HepG2 (cell line): ENCODE measurements around the gene TTLL10. TPM values are rescaled to one million over a fixed set of nuclear protein-coding genes. Genes with fewer than 3 reads are reported as not detected.

Experiments used
- AFF4 ChIP-seq: sonication (generic); formaldehyde crosslinking; IDR thresholded peaks from 2 replicates; pipeline ENCODE4 v1.4.0; 2020; ENCODE audit warnings: missing genetic modification reagents
- ARID5B ChIP-seq: IDR thresholded peaks from 2 replicates; pipeline ENCODE4 v1.4.0; 2020; ENCODE audit warnings: mild to moderate bottlenecking, missing genetic modification reagents
- ATAD3A ChIP-seq: sonication (generic); formaldehyde crosslinking; IDR thresholded peaks from 2 replicates; pipeline ENCODE4 v1.4.0; 2020; ENCODE audit warnings: missing genetic modification reagents
- CTCF ChIP-seq: sonication (generic); formaldehyde crosslinking; IDR thresholded peaks from 2 replicates; pipeline ENCODE4 v1.5.0; 2020; ENCODE audit warnings: mild to moderate bottlenecking, missing genetic modification reagents, moderate library complexity
- ELF3 ChIP-seq: IDR thresholded peaks from 2 replicates; pipeline ENCODE4 v1.6.1; 2016; ENCODE audit warnings: missing genetic modification reagents, missing compliant biosample characterization
- HES4 ChIP-seq: sonication (generic); formaldehyde crosslinking; IDR thresholded peaks from 2 replicates; pipeline ENCODE4 v1.9.0; 2021; ENCODE audit warnings: mild to moderate bottlenecking, missing genetic modification reagents, borderline replicate concordance
- KDM2A ChIP-seq: sonication (generic); formaldehyde crosslinking; IDR thresholded peaks from 2 replicates; pipeline ENCODE4 v1.4.0; 2020; ENCODE audit warnings: low read depth, missing genetic modification reagents, borderline replicate concordance
- KLF11 ChIP-seq: IDR thresholded peaks from 2 replicates; pipeline ENCODE4 v1.6.1; 2016; ENCODE audit warnings: missing compliant biosample characterization
- KLF16 ChIP-seq, 2 experiments: sonication (generic) in 1 of 2; formaldehyde crosslinking in 1 of 2; IDR thresholded peaks; 2 replicates each; pipeline versions ENCODE4 v1.6.1 to v1.8.0; 2016 to 2023; ENCODE audit warnings: missing genetic modification reagents in 2 of 2, missing compliant biosample characterization in 1 of 2
- NFYC ChIP-seq: IDR thresholded peaks from 2 replicates; pipeline ENCODE4 v1.6.1; 2016; ENCODE audit warnings: missing genetic modification reagents, missing compliant biosample characterization
- RBFOX2 ChIP-seq: fragments of 200-400 bp; formaldehyde crosslinking; IDR thresholded peaks from 2 replicates; pipeline ENCODE4 v1.6.1; 2017; ENCODE audit warnings: low read depth, mild to moderate bottlenecking, low read length
- SP1 ChIP-seq, 2 experiments: fragments of 450-650 bp in 1 of 2; sonication (generic) in 1 of 2; formaldehyde crosslinking in 1 of 2; IDR thresholded peaks; 2 replicates each; pipeline versions ENCODE4 v1.4.0 to v1.6.1; 2016 to 2020; ENCODE audit warnings: missing genetic modification reagents in 1 of 2
- ZBTB10 ChIP-seq: sonication (generic); formaldehyde crosslinking; IDR thresholded peaks from 2 replicates; pipeline ENCODE4 v1.4.0; 2020; ENCODE audit warnings: missing genetic modification reagents, borderline replicate concordance
- ZFX ChIP-seq: sonication (generic); formaldehyde crosslinking; IDR thresholded peaks from 2 replicates; pipeline ENCODE4 v1.4.0; 2020; ENCODE audit warnings: mild to moderate bottlenecking, low read depth, missing genetic modification reagents, moderate library complexity
- ZNF335 ChIP-seq: sonication (generic); formaldehyde crosslinking; IDR thresholded peaks from 2 replicates; pipeline ENCODE4 v1.4.0; 2020; ENCODE audit warnings: missing genetic modification reagents
- polyA plus RNA-seq, 8 experiments: library from polyadenylated mRNA; depleted of rRNA in 3 of 8; stranded (reverse) in 7 of 8; unstranded in 1 of 8; fragments of >200 nt; fragmentation: Illumina TruSeq in 4 of 8; extraction: Trizol in 4 of 8; gene quantifications; 2 replicates each; pipeline versions ENCODE4 v1.2.1 to v1.2.3, GENCODE V29; 2011 to 2016; ENCODE audit warnings: low read depth in 4 of 8, missing spikeins in 1 of 8, mixed read lengths in 1 of 8; ENCODE audit not compliant: insufficient read depth in 1 of 8
- total RNA-seq, 5 experiments: library from RNA; depleted of rRNA; stranded (reverse); fragments of >200 nt; fragmentation: Illumina TruSeq; extraction: Trizol; gene quantifications; 2 replicates each; pipeline ENCODE4 v1.2.3, GENCODE V29; 2016; ENCODE audit warnings: low read depth in 1 of 5

The TTLL10 gene
- total and polyA plus RNA-seq, 2 of the 13 experiments (the other 11 are each of a cell fraction or from before 2014, with no cell fraction given), result not detected

DNA sequence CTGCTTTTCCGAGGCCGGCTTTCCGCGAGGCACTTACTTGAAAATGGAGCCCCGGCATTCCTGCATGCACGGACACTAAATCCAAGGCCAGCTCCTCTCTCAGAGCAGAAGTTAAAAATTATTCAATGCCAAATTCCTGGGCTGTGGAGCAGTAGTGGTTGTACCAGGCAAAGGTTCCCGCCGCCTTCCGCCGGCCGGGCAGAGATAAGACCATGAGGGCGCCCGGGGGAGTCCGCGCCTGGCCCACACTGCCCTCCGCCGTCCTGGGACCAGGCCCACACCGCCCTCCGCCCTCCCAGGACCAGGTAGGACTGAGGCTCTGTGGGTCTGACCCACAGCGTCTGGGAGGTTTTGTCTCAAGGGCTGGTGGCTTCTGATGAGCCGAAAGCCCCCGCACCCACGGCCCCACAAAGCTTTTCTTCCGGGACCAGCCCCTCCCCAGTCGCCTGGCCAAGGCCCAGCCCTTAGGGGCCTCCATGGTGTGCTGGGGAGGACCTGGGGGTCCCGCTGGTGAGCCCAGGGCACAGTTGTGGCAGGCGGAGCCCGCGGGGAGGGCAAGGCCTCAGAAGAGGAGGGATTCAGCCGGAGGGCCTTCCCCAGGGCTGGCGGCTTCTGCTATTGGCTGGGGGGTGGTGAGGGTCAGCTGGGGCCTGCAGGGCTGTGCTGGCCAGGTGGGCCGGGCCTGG is 45.1 kb upstream of the TTLL10 start (continued):
- peak; percentile 30; the same call in 1 of the 2 replicates for TF ChIP-seq ARID5B
- TF ChIP-seq NFYC (CRISPR knock-in tag), result peak; percentile 27; the same call in 1 of the 2 replicates
- 0 out of 2 replicates have a peak, but pooled peaks have one; percentile 28 for TF ChIP-seq AFF4 (CRISPR knock-in tag)
- TF ChIP-seq ZFX (CRISPR knock-in tag), result peak; percentile 86
- peak; percentile 58; the same call in 1 of the 2 replicates for TF ChIP-seq HES4 (CRISPR knock-in tag)
- TF ChIP-seq KDM2A (CRISPR knock-in tag), result peak; percentile 83
- TF ChIP-seq RBFOX2, result peak; percentile 66
- TF ChIP-seq ZNF335 (CRISPR knock-in tag), result peak; percentile 65; the same call in 1 of the 2 replicates
- peak; percentile 17; the same call in 1 of the 2 replicates for TF ChIP-seq ELF3 (CRISPR knock-in tag)
- peak; percentile 44; the same call in 1 of the 2 replicates for TF ChIP-seq KLF11 (CRISPR knock-in tag)
- TF ChIP-seq CTCF (CRISPR knock-in tag), result peak; percentile 21; the same call in 1 of the 2 replicates
- 0 out of 2 replicates have a peak, but pooled peaks have one; percentile 25 for TF ChIP-seq ZBTB10 (CRISPR knock-in tag)
- peak in 1 of 2 experiments; percentile 15; a peak in 1 of 4 replicates for TF ChIP-seq KLF16 (CRISPR knock-in tag; IDR thresholded peaks at IDR 0.05)
- no peak for TF ChIP-seq ATAD3A (CRISPR knock-in tag)
- no peak for TF ChIP-seq SP1 (IDR thresholded peaks at IDR 0.05)
- 0 out of 2 replicates have a peak, but pooled peaks have one; percentile 13 for TF ChIP-seq SP1 (CRISPR knock-in tag; IDR thresholded peaks at IDR 0.05)
